Stimulated activated effector memory CD8-positive, alpha-beta T cell treated with anti-CD3 and anti-CD28 coated beads, Interleukin-12 subunit alpha, Interleukin-12 subunit beta, amount 100 ng/mL, for 72 hours (primary cell): ENCODE data around the gene NPW.
A peak's percentile ranks its signal among the peaks of the same experiment; 100 is the strongest.
"Not testable (repeated sequence)": the region's sequence is repeated elsewhere in the genome, so short reads cannot be mapped to it uniquely, and the experiment has no call there.

ENCODE experiments used
- ATAC-seq: fragments of 150-1000 bp; cut with Tn5 transposase; 2 replicates; pipeline ENCODE4 v1.10.0; 2021
- DNase-seq, 2 donors: peaks; one replicate each; pipeline ENCODE4 v3.0.0; 2021 to 2022; ENCODE audit warnings: low spot score in 2 of 2
- H3K27ac Mint-ChIP-seq: one replicate; pipeline ENCODE4 v1.8.0; 2022; ENCODE audit warnings: mild to moderate bottlenecking, mixed read lengths
- H3K36me3 Mint-ChIP-seq: one replicate; pipeline ENCODE4 v1.8.0; 2022; ENCODE audit warnings: mild to moderate bottlenecking, mixed read lengths
- H3K4me1 Mint-ChIP-seq: one replicate; pipeline ENCODE4 v1.8.0; 2022; ENCODE audit warnings: mixed read lengths
- H3K4me3 Mint-ChIP-seq: one replicate; pipeline ENCODE4 v1.8.0; 2022; ENCODE audit warnings: mild to moderate bottlenecking, mixed read lengths
- H3K9me3 Mint-ChIP-seq: one replicate; pipeline ENCODE4 v1.8.0; 2022; ENCODE audit warnings: mixed read lengths

Gene NPW

DNA sequence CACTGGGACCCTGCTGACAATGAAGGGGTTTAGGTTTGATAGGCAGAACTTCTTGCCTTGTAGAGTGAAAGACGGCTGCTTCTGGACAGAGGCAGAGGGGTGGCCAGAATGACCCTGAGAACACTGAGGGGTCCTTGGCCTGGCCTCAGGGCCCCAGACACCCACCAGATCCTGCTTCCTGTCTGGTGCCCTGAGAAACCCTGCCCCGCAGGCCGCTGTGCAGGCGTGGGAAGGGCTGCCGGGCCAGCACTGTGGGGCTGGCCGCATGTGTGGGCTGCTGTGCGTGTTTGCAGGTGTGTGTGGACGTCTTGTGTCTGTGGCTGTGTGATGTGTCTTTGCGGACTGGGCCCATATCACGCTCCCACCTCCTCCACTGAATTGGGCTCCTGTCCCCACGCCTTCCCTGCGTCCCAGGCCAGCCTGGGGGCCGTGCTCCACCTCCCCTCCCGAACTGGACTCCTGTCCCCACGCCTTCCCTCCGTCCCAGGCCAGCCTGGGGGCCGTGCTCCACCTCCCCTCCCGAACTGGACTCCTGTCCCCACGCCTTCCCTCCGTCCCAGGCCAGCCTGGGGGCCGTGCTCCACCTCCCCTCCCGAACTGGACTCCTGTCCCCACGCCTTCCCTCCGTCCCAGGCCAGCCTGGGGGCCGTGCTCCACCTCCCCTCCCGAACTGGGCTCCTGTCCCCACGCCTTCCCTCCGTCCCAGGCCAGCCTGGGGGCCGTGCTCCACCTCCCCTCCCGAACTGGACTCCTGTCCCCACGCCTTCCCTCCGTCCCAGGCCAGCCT lies 14.5 kb downstream of the NPW start:
- not testable (repeated sequence) for ATAC-seq, H3K27ac Mint-ChIP-seq, DNase-seq, H3K9me3 Mint-ChIP-seq, H3K4me3 Mint-ChIP-seq, H3K4me1 Mint-ChIP-seq, H3K36me3 Mint-ChIP-seq

DNA sequence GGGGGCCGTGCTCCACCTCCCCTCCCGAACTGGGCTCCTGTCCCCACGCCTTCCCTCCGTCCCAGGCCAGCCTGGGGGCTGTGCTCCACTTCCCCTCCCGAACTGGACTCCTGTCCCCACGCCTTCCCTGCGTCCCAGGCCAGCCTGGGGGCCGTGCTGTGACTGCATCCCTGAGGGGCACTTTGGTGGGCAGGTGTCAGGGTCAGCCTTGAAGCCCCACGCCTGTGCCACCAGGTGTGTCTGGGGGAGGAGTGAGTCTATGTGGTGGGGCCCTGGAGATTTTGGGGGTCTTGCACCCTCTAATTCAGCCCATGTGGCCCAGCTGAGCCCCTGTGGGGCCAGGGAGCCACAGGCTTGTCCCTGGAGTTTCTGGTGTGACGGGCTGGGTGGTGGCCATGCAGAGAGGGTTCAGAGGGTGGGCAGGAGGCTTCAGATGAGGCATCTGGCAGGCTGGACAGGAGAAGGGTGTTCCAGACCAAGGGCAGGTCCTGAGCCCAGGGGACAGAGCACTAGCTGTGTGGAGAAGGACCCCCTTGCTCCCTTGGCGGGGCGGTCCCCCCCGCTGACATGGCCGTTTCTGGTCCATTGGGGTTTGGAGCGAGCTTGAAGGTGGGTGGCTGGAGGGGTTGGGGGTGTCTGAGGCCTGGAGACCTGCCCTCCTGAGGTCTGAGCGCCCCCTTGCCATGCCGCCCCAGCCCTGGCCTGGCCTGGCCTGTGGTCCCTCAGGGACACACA lies 15.3 kb downstream of the NPW start:
- H3K9me3 Mint-ChIP-seq: no peaks in the 10 kb centered on the region
- H3K27ac Mint-ChIP-seq: no peak overlapping the region

DNA sequence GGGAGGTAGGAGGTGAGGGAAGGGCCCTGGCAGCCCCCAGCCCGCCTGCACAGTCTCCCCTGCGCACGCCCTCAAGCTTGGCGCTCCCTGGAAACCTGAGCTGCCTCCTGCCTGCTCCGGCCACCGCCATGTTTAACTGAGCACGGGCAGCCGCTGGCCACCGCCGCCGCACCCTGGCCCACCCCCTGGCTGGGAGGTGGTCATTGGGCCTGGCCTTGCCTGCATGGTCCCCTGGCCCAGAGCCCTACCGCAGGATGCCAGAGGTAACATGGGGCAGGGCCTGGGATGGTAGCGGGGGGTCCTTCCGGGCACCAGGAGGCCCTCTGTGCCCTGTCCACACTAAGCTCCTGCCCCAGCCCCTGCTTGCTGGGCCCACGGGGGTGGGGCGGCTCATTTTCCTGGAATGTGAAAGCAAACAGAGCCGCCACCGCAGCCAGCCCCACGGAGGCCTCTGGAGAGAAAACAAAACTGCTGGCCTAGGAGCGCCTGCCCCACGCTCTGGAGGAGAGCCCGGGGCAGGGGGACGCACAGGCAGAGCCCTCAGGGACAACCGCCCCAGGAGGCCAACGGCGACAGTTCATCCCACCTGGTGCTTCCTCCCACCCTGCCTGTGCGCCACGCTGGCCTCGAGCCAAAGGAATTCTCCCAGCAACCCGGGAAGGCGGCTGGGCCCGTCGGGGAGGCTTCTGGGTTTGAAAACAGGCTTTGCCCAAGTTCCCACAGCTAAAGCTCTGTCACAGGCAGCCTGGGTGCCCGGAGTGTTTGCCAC lies 16.0 kb downstream of the NPW start:
- H3K4me3 Mint-ChIP-seq: no peak overlapping the region
- no peak for ATAC-seq
- no peak for DNase-seq
- H3K9me3 Mint-ChIP-seq: no peaks in the 10 kb centered on the region
- H3K36me3 Mint-ChIP-seq: no peaks in the 10 kb centered on the region
- H3K4me1 Mint-ChIP-seq: peaks cover 6% of the 10 kb centered on the region
- H3K27ac Mint-ChIP-seq: no peak overlapping the region

More for the DNA sequence above, 15.3 kb downstream of the NPW start:
- Mint-ChIP-seq H3K4me3 (no peak overlapping the region), H3K4me1 (peaks cover 6% of the 10 kb centered on the region), H3K36me3 (no peaks in the 10 kb centered on the region)
- ATAC-seq (no peak), DNase-seq (no peak)

DNA sequence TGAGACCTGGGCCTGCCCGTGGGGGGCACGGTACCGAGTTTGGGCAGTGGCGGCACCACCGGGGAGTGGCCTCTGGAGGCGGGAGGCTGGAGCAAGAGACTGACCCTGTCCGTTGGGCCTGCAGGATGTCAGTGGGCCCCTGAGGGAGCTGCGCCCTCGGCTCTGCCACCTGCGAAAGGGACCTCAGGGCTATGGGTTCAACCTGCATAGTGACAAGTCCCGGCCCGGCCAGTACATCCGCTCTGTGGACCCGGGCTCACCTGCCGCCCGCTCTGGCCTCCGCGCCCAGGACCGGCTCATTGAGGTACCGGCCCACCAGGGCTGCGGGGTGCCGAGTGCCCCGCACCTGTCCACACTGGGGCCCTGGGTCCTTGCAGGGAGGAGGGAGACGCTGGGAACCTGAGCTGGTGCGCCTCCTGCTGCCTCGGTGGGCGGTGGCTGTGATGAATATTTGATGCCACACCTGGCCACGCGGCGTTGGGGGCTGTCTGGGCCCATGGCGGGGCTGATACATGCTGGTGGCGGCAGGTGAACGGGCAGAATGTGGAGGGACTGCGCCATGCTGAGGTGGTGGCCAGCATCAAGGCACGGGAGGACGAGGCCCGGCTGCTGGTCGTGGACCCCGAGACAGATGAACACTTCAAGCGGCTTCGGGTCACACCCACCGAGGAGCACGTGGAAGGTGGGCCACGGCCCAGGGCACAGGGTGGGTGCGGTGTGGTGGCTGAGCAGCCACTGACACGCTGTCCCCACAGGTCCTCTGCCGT lies 16.8 kb downstream of the NPW start:
- Mint-ChIP-seq H3K4me1 (peaks cover 6% of the 10 kb centered on the region), H3K36me3 (no peaks in the 10 kb centered on the region), H3K27ac (no peak overlapping the region), H3K9me3 (no peaks in the 10 kb centered on the region), H3K4me3 (no peak overlapping the region)
- ATAC-seq: no peak
- DNase-seq: no peak

DNA sequence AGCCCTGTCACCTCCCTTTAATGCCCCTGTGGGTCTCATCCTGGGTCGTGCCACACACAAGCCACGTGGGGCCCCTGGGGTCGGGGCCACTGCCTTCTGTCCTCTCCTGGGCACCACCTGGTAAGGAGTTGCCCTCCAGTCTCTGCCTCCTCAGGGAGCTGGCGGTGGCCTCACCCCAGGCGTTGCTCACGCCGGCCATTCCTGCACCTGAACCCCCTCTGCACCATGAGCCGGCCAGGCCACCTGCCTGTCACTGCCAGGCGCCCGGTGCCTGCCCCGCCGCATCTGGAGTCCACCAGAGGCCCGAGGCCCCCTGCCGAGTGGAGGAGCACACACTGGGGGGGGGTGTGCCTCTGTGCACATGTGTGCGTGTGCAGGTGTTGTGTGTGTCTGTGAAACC lies 17.5 kb downstream of the NPW start:
- ATAC-seq (no peak), DNase-seq (no peak)
- H3K36me3 Mint-ChIP-seq: no peaks in the 10 kb centered on the region
- no peak overlapping the region for H3K4me3 Mint-ChIP-seq
- H3K27ac Mint-ChIP-seq: no peak overlapping the region
- no peaks in the 10 kb centered on the region for H3K9me3 Mint-ChIP-seq
- H3K4me1 Mint-ChIP-seq: peaks cover 5% of the 10 kb centered on the region

DNA sequence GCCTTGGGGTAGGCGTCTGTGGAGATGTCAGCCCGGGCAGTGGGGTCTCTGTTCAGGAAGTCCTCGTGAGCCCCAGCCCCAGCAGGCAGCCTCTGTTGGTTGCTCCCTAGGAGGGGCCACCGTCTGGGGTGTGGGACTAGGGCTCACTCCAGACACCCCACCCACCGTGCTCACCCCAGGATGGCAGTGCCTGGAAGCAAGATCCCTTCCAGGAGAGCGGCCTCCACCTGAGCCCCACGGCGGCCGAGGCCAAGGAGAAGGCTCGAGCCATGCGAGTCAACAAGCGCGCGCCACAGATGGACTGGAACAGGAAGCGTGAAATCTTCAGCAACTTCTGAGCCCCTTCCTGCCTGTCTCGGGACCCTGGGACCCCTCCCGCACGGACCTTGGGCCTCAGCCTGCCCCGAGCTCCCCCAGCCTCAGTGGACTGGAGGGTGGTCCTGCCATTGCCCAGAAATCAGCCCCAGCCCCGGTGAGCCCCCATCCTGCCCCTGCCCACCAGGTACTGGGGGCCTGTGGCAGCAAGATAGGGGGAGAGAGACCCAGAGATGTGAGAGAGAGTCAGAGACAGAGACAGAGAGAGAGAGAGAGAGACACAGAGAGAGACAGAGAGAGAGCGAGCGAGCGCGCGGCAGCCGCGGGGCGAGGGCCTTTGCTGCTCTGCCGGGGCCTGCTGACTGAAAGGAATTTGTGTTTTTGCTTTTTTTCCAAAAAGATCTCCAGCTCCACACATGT lies 18.2 kb downstream of the NPW start:
- H3K4me1 Mint-ChIP-seq: no peaks in the 10 kb centered on the region
- no peak overlapping the region for H3K4me3 Mint-ChIP-seq
- no peaks in the 10 kb centered on the region for H3K9me3 Mint-ChIP-seq
- H3K27ac Mint-ChIP-seq: no peak overlapping the region
- no peak for DNase-seq
- ATAC-seq: no peak
- H3K36me3 Mint-ChIP-seq: no peaks in the 10 kb centered on the region

DNA sequence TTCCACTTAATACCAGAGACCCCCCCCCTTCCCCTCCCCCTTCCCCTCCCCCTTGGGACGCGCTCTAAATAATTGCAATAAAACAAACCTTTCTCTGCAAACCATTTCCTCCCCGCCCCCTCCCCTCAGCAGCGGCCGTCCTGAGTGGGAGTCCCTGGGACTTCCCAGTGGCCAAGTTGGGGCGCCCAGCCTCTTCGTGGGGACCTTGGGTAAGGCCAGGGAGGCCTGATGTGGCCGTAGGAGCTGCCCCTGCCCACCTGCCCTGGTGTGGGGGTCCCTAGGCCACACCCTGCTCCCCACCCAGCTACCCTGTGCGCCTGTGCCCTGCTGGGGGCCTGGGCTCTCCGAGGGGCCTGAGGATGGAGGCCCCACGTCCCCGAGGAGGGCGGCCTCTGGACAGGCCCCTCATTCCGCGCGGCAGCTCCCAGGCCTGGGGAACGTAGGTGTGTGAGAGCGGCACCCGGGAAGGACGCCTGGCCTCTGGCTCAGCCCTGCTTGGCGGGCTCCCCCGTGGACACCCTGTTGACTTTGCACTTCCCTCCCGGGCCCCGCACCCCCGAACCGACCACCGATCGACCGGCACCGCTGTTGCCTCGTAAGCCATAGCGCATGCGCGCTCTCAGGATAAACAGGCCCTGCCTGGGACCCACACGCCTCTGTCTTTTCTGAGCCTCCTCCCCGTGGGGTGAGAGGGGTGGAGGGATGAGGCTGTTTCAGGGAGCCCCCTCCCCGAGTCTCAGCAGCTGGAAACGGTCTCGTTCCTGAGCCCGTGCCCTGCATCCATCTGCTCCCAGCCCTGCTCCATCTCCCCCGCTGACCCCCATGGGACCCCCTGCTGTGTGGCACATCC lies 19.0 kb downstream of the NPW start:
- no peak for ATAC-seq
- Mint-ChIP-seq H3K27ac (no peak overlapping the region), H3K4me3 (no peak overlapping the region), H3K36me3 (no peaks in the 10 kb centered on the region), H3K4me1 (no peaks in the 10 kb centered on the region), H3K9me3 (no peaks in the 10 kb centered on the region)
- DNase-seq: no peak

DNA sequence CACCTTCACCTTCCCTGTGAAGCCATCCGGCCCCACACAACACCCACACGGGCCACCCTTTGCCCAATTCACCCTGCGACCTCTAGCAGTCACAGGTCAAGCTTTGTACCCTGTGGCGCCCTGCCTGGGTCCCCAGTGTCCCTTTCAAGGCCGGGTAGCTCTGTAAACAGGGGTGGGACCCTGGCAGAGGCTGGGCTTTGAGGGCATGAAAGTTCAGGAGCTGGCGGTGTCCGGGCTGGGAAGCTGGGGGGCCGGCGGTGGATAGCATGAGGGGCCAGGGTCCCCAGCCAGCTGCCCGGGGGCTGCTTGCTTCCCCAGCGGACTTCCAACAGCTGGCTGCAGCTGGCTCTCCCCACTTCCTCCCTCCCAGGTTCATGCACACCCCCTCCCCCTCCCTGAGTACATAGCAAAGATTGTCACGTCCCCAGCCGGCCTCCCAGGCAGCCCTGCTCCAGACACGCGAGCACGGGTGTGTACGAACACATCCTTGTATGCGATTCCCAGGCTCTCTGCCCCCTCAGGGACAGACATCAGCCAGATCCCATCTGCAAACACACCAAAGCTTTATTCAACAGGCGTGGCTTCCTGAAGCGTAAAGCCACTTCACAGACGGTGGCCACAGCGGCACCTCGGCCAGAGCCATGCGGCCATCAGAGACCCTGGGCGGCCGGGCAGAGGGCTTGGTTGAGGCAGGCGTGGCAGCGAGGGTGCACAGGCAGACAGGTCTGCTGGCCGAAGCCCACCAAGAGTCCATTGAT lies 19.9 kb downstream of the NPW start:
- ATAC-seq (no peak), DNase-seq (no peak)
- H3K36me3 Mint-ChIP-seq: no peaks in the 10 kb centered on the region

DNA sequence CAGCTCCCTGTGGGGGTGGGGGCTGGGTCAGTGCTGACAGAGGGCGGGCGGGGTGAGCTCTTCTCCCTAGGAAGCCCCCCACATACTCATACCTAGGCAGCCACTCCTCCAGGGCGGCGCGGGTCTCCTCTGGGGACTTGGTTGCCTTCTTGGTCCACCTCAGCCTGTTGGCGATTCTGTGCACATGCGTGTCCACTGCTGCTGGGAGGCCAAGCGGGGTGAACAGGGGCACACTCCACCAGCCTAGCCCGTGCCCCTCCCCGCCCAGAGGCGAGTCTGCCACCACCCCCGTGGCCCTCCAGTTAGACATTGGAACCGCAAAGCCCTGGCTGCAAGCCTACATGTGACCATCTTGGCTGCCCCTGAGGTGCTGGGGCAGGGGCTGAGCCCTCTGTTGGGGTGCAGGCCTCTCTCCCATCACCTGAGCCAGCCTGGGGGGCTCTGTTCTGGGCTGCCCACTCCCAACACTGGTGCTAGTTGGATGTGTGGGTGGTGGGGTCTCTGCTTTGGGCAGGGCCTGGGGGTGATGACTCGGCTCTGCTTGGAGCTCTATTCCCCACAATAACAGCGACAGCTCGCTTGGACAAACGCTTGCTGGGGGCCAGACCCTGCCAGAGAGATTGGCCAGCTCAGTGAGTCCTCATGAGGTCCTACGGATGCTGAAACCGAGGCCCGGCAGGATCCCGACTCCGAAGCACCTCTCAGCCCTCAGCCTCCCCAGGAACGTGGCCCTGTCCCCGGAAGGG lies 20.6 kb downstream of the NPW start:
- Mint-ChIP-seq H3K36me3 (no peaks in the 10 kb centered on the region), H3K9me3 (no peaks in the 10 kb centered on the region), H3K4me3 (no peak overlapping the region), H3K27ac (no peak overlapping the region), H3K4me1 (no peaks in the 10 kb centered on the region)
- no peak for ATAC-seq
- no peak for DNase-seq

More for the DNA sequence above, 19.9 kb downstream of the NPW start:
- no peak overlapping the region for H3K4me3 Mint-ChIP-seq
- no peak overlapping the region for H3K27ac Mint-ChIP-seq
- no peaks in the 10 kb centered on the region for H3K4me1 Mint-ChIP-seq
- H3K9me3 Mint-ChIP-seq: no peaks in the 10 kb centered on the region

DNA sequence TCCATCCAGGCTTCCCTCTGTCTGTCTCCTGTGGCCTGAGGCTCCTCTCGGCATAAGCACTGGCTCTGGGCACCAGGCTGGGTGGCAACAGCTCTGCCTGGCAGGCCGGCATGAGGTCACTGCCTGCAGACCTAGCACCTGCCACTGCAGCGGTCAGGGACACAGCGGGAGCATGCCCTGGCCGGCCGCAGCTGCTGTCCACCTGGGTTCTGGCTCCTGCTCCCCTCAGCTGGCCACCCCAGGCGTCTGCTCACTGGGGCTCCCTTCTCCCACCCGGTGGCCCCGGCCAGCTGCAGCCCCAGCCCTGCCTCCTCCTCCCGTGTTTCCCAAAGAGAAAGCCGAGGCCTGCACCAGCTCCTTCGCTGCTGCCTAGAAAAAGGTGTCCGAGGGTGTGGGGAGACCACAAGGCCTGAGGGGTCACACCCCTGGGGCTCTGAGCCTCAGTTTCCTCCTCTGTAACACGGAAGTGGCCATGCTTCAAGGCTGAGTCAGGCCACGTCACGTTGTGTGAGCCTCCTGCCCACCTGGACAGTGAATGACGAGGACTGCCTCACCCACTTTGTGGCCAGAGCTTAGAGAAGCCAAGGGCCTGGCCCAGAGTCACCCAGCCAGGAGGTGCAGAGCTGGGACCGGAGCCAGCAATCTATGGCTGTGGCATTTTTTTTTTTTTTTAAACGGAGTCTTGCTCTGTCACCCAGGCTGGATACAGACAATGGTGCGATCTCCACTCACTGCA lies 21.4 kb downstream of the NPW start:
- Mint-ChIP-seq H3K27ac (no peak overlapping the region), H3K4me3 (no peak overlapping the region), H3K4me1 (no peaks in the 10 kb centered on the region), H3K36me3 (no peaks in the 10 kb centered on the region), H3K9me3 (no peaks in the 10 kb centered on the region)
- DNase-seq (no peak), ATAC-seq (no peak)

DNA sequence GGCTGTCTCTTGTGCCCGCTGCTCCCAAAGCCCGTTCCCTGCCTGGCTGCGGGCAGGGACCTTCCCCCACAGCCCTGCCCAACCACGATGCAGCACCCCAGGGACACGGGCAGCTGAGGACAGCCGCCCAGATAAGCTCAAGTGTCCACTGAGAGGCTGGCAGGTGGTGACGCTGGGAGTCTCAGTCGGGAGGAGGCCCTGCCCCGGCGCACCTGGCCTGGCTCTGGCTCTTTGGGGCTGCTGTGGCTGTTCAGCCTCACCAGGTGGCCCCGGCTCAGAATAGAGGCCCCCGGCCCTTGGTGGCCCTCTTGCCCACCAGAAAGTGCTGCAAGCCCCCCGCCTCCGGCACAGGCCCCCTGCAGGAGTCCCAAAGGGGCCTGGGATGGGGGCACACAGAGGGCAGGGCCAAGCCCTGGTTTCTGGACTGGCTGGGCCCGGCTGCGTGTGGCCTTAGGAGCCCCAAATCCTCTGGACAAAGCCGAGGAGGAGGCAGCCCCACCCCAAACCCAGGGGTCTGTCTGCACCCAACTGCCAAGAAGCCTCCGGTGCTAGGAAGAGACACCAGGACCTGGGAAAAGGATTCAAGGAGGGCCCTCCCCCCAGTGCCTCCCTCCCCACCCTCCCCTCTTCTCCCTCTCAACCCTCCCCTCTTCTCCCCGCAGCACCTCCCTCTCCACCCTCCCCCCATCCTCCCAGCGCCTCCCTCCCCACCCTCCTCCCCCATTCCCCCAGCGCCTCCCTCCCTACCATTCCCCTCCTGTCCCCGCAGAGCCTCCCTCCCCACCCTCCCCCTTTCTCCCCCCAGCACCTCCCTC lies 22.8 kb downstream of the NPW start:
- H3K27ac Mint-ChIP-seq: peak overlapping the region; percentile 84
- peaks cover 12% of the 10 kb centered on the region for H3K4me1 Mint-ChIP-seq
- no peaks in the 10 kb centered on the region for H3K9me3 Mint-ChIP-seq
- DNase-seq: no peak
- H3K36me3 Mint-ChIP-seq: no peaks in the 10 kb centered on the region
- no peak overlapping the region for H3K4me3 Mint-ChIP-seq
- no peak for ATAC-seq
